Gastrocnemius medialis (tissue), 4 donors: ENCODE measurements around the gene FPGT.

Experiments
- CTCF ChIP-seq, 5 experiments: fragments of 450-650 bp in 3 of 5; fragments of 200-600 bp in 2 of 5; sonication (generic) in 2 of 5; IDR thresholded peaks in 4 of 5; conservative IDR thresholded peaks in 1 of 5; 1 replicate in 4 of 5; 2 replicates in 1 of 5; pipeline ENCODE4 v1.5.1; 2016 to 2019; ENCODE audit warnings: antibody characterized with exemption in 5 of 5, mild to moderate bottlenecking in 3 of 5, moderate library complexity in 3 of 5
- POLR2A ChIP-seq, 2 donors: fragments of 450-650 bp; IDR thresholded peaks; one replicate each; pipeline ENCODE4 v1.6.1; 2017; ENCODE audit warnings: antibody characterized with exemption in 2 of 2, mild to moderate bottlenecking in 2 of 2, moderate library complexity in 2 of 2

- TF ChIP-seq CTCF (IDR thresholded peaks at IDR 0.05 in 4 of 5, conservative IDR thresholded peaks at IDR 0.05 in 1 of 5) (no peak), POLR2A (IDR thresholded peaks at IDR 0.05) (no peak)
These were observed 17.6 kb upstream of the FPGT start for GRCh38 chr1:74180490-74180889.
